HG03442 (cell line): Measurements from ENCODE around the gene RALA.
"Not testable (repeated sequence)": the region's sequence is repeated elsewhere in the genome, so short reads cannot be mapped to it uniquely, and the experiment has no call there.

Experiments used
- ATAC-seq: cut with Tn5 transposase; IDR thresholded peaks from one replicate; pipeline ENCODE4 v1.9.1; 2021; ENCODE audit warnings: mild to moderate bottlenecking, moderate library complexity; ENCODE audit not compliant: unreplicated experiment

The RALA gene

GRCh38 chr7:39679874-39680273, 56.5 kb downstream of the RALA start:
- ATAC-seq, result not testable (repeated sequence)

- ATAC-seq, result no peak
Measured at GRCh38 chr7:39681887-39682441, 58.6 kb downstream of the RALA start.

GRCh38 chr7:39683216-39683845, 60.0 kb downstream of the RALA start:
- no peak for ATAC-seq

- ATAC-seq, result peak; percentile 85
Measured at GRCh38 chr7:39686261-39686924, 63.0 kb downstream of the RALA start.

GRCh38 chr7:39688611-39689480, 65.5 kb downstream of the RALA start:
- no peak for ATAC-seq

- no peak for ATAC-seq
Measured at GRCh38 chr7:39691821-39692220, 68.4 kb downstream of the RALA start.

GRCh38 chr7:39693086-39693485, 69.7 kb downstream of the RALA start:
- ATAC-seq, result not testable (repeated sequence)

- ATAC-seq, result no peak
Measured at GRCh38 chr7:39693812-39694211, 70.4 kb downstream of the RALA start.

- no peak for ATAC-seq
Measured at GRCh38 chr7:39695852-39696586, 72.6 kb downstream of the RALA start.

- ATAC-seq, result no peak
Measured at GRCh38 chr7:39696631-39697030, 73.3 kb downstream of the RALA start.

- ATAC-seq, result no peak
Measured at GRCh38 chr7:39697483-39697882, 74.1 kb downstream of the RALA start.

GRCh38 chr7:39700165-39700564, 76.8 kb downstream of the RALA start:
- no peak for ATAC-seq

- ATAC-seq, result no peak
Measured at GRCh38 chr7:39700932-39701331, 77.6 kb downstream of the RALA start.

GRCh38 chr7:39702133-39702532, 78.8 kb downstream of the RALA start:
- ATAC-seq, result no peak

- no peak for ATAC-seq
Measured at GRCh38 chr7:39703144-39703543, 79.8 kb downstream of the RALA start.

- no peak for ATAC-seq
Measured at GRCh38 chr7:39709029-39709428, 85.7 kb downstream of the RALA start.

GRCh38 chr7:39709768-39710311, 86.5 kb downstream of the RALA start:
- peak; percentile 87 for ATAC-seq

- no peak for ATAC-seq
Measured at GRCh38 chr7:39712751-39713150, 89.4 kb downstream of the RALA start.

GRCh38 chr7:39714447-39715091, 91.2 kb downstream of the RALA start:
- no peak for ATAC-seq

- no peak for ATAC-seq
Measured at GRCh38 chr7:39720586-39720985, 97.2 kb downstream of the RALA start.
